SK-N-SH (cell line): ENCODE data around the gene SUPT7L. TPM values are rescaled to one million over a fixed set of nuclear protein-coding genes. Genes with fewer than 3 reads are reported as not detected.

Experiments used
- CTCF ChIA-PET: fragments of 300-600, 350-600 bp; formaldehyde crosslinking; extraction: SDS; loops from one replicate; lab custom pipeline; 2021; lab: Yijun Ruan, JAX
- POLR2A ChIA-PET: fragments of 350-600 bp; sonication (Branson Sonifier 250); formaldehyde crosslinking; extraction: SDS; loops from one replicate; lab custom pipeline; 2020; ENCODE audit warnings: antibody characterized with exemption, inconsistent platforms; lab: Yijun Ruan, JAX
- DNase-seq: peaks from one replicate; pipeline ENCODE4 v3.0.0; 2012
- H2AFZ ChIP-seq: fragments of 200-600 bp; sonication (generic); 2 replicates; pipeline ENCODE4 v1.8.1; 2016; ENCODE audit warnings: antibody characterized with exemption, mild to moderate bottlenecking, low read depth
- H3F3A ChIP-seq: fragments of 200-600 bp; sonication (generic); replicated peaks from 2 replicates; pipeline ENCODE3; 2016; ENCODE audit warnings: antibody characterized with exemption, mild to moderate bottlenecking; ENCODE audit not compliant: insufficient read depth
- H3K27ac ChIP-seq, 2 experiments: fragments of 200-500 bp in 1 of 2; fragments of 200-600 bp in 1 of 2; sonication (Bioruptor generic) in 1 of 2; sonication (generic), shearing (Covaris generic) in 1 of 2; 2 replicates each; pipeline versions ENCODE4 v1.5.1 to v1.6.1; 2014 to 2016; ENCODE audit warnings: low read depth in 2 of 2, inconsistent platforms in 1 of 2, low read length in 1 of 2, mild to moderate bottlenecking in 1 of 2, mixed read lengths in 1 of 2
- H3K27me3 ChIP-seq: fragments of 200-600 bp; sonication (generic), shearing (Covaris generic); 2 replicates; pipeline ENCODE4 v1.6.1; 2016; ENCODE audit warnings: mixed run types; ENCODE audit not compliant: insufficient read depth
- H3K36me3 ChIP-seq, 2 experiments: fragments of 200-500 bp in 1 of 2; fragments of 200-600 bp in 1 of 2; sonication (Bioruptor generic) in 1 of 2; sonication (generic) in 1 of 2; replicated peaks in 1 of 2; 2 replicates each; pipeline versions ENCODE3 to v1.5.1; 2014 to 2016; ENCODE audit warnings: low read length in 1 of 2, mild to moderate bottlenecking in 1 of 2; ENCODE audit not compliant: insufficient read depth in 2 of 2, control insufficient read depth in 1 of 2
- H3K4me1 ChIP-seq, 2 experiments: fragments of 200-500 bp in 1 of 2; fragments of 200-600 bp in 1 of 2; sonication (Bioruptor generic) in 1 of 2; sonication (generic), shearing (Covaris generic) in 1 of 2; 2 replicates each; pipeline versions ENCODE4 v1.5.1 to v1.6.1; 2014 to 2016; ENCODE audit warnings: low read depth in 1 of 2, low read length in 1 of 2, mixed run types in 1 of 2; ENCODE audit not compliant: insufficient read depth in 2 of 2, control insufficient read depth in 1 of 2
- H3K4me2 ChIP-seq: fragments of 200-600 bp; sonication (generic), shearing (Covaris generic); 2 replicates; pipeline ENCODE4 v1.6.1; 2017; ENCODE audit warnings: mixed run types
- H3K4me3 ChIP-seq, 2 experiments: fragments of 200-500 bp in 1 of 2; fragments of 200-600 bp in 1 of 2; sonication (Bioruptor generic) in 1 of 2; sonication (generic), shearing (Covaris generic) in 1 of 2; 2 replicates each; pipeline versions ENCODE4 v1.5.1 to v1.8.1; 2014 to 2016; ENCODE audit warnings: low read depth in 2 of 2, inconsistent platforms in 1 of 2, low read length in 1 of 2, mild to moderate bottlenecking in 1 of 2, mixed read lengths in 1 of 2, moderate library complexity in 1 of 2
- H3K79me2 ChIP-seq: fragments of 200-600 bp; sonication (generic); 2 replicates; pipeline ENCODE4 v1.8.1; 2017; ENCODE audit warnings: mild to moderate bottlenecking; ENCODE audit not compliant: insufficient read depth
- H3K9ac ChIP-seq: fragments of 200-600 bp; sonication (generic); 2 replicates; pipeline ENCODE4 v1.6.1; 2017; ENCODE audit warnings: mixed run types
- H3K9me2 ChIP-seq: fragments of 200-600 bp; sonication (generic); 2 replicates; pipeline ENCODE4 v1.6.1; 2017; ENCODE audit warnings: mixed run types
- H3K9me3 ChIP-seq: fragments of 200-600 bp; sonication (generic); 2 replicates; pipeline ENCODE4 v1.6.1; 2017; ENCODE audit warnings: mixed run types, mild to moderate bottlenecking, moderate library complexity
- H4K20me1 ChIP-seq: fragments of 200-600 bp; sonication (generic); 2 replicates; pipeline ENCODE4 v1.6.1; 2017; ENCODE audit warnings: mild to moderate bottlenecking, mixed run types; ENCODE audit not compliant: insufficient read depth
- CHD2 ChIP-seq: fragments of 150-350 bp; IDR thresholded peaks from 2 replicates; pipeline ENCODE4 v1.6.1; 2018; ENCODE audit warnings: low read length; ENCODE audit not compliant: partially characterized antibody
- ELF1 ChIP-seq: IDR thresholded peaks from 2 replicates; pipeline ENCODE4 v1.4.0; 2012
- EP300 ChIP-seq, 2 experiments: IDR thresholded peaks; 2 replicates each; pipeline versions ENCODE4 v1.4.0 to v1.6.1; 2012; ENCODE audit warnings: borderline replicate concordance in 1 of 2, low read depth in 1 of 2, low read length in 1 of 2
- FOXJ3 ChIP-seq: sonication (generic); formaldehyde crosslinking; IDR thresholded peaks from 2 replicates; pipeline ENCODE4 v1.5.1; 2020; ENCODE audit warnings: mild to moderate bottlenecking, missing genetic modification reagents
- JUND ChIP-seq: IDR thresholded peaks from 2 replicates; pipeline ENCODE4 v1.4.0; 2012
- MXI1 ChIP-seq: IDR thresholded peaks from 2 replicates; pipeline ENCODE4 v1.6.1; 2012; ENCODE audit warnings: mild to moderate bottlenecking, low read depth, low read length, improper control_type of control experiment
- NRF1 ChIP-seq: IDR thresholded peaks from 2 replicates; pipeline ENCODE4 v1.6.1; 2012; ENCODE audit warnings: low read depth, mild to moderate bottlenecking, low read length
- POLR2AphosphoS5 ChIP-seq: IDR thresholded peaks from 2 replicates; pipeline ENCODE4 v1.6.1; 2012; ENCODE audit warnings: low read depth, low read length
- RAD21 ChIP-seq: IDR thresholded peaks from 2 replicates; pipeline ENCODE4 v1.6.1; 2012; ENCODE audit warnings: mild to moderate bottlenecking, low read length
- RCOR1 ChIP-seq: fragments of 150-350 bp; IDR thresholded peaks from 2 replicates; pipeline ENCODE4 v1.6.1; 2017; ENCODE audit warnings: antibody characterized with exemption, low read length
- SIN3A ChIP-seq: IDR thresholded peaks from 2 replicates; pipeline ENCODE4 v1.6.1; 2012; ENCODE audit warnings: low read depth, mild to moderate bottlenecking, low read length, moderate library complexity, borderline replicate concordance
- TAF1 ChIP-seq: IDR thresholded peaks from 2 replicates; pipeline ENCODE4 v1.6.1; 2012; ENCODE audit warnings: low read depth, mild to moderate bottlenecking, low read length, moderate library complexity, borderline replicate concordance
- YY1 ChIP-seq: IDR thresholded peaks from 2 replicates; pipeline ENCODE4 v1.4.0; 2012; ENCODE audit warnings: low read depth, mild to moderate bottlenecking
- WGBS: methylation state at CpG from one replicate; pipeline ENCODE4 v1.1.6; 2017; ENCODE audit warnings: low lambda C conversion rate; 5-methylcytosine and 5-hydroxymethylcytosine counted together
- polyA plus RNA-seq, 3 experiments: library from polyadenylated mRNA; depleted of rRNA; stranded (reverse); fragments of >200 nt; gene quantifications; 2 replicates each; pipeline ENCODE4 v1.2.3, GENCODE V29; 2012
- TF ChIP-seq, protein P1 (sequence below): IDR thresholded peaks from 2 replicates; pipeline ENCODE4 v1.6.1; 2012; ENCODE audit warnings: mild to moderate bottlenecking, low read depth, low read length, moderate library complexity
- TF ChIP-seq, protein P2 (sequence below): IDR thresholded peaks from 2 replicates; pipeline ENCODE4 v1.4.0; 2012; ENCODE audit warnings: low read depth, borderline replicate concordance
- TF ChIP-seq, protein P3 (sequence below): fragments of 200-600 bp; sonication (generic); IDR thresholded peaks from 2 replicates; pipeline ENCODE4 v1.6.1; 2017; ENCODE audit warnings: antibody characterized with exemption, mild to moderate bottlenecking, moderate library complexity
- TF ChIP-seq, protein P4 (sequence below): IDR thresholded peaks from 2 replicates; pipeline ENCODE4 v1.4.0; 2012; ENCODE audit warnings: low read depth
- TF ChIP-seq, protein P5 (sequence below): IDR thresholded peaks from 2 replicates; pipeline ENCODE4; 2012
- TF ChIP-seq, protein P6 (sequence below): fragments of 150-350 bp; IDR thresholded peaks from 2 replicates; pipeline ENCODE4 v1.6.1; 2016; ENCODE audit warnings: mild to moderate bottlenecking, low read depth, low read length

Gene SUPT7L
- polyA plus RNA-seq, 1 of the 3 experiments (the other 2 are of a cell fraction) = 49.7 TPM

DNA sequence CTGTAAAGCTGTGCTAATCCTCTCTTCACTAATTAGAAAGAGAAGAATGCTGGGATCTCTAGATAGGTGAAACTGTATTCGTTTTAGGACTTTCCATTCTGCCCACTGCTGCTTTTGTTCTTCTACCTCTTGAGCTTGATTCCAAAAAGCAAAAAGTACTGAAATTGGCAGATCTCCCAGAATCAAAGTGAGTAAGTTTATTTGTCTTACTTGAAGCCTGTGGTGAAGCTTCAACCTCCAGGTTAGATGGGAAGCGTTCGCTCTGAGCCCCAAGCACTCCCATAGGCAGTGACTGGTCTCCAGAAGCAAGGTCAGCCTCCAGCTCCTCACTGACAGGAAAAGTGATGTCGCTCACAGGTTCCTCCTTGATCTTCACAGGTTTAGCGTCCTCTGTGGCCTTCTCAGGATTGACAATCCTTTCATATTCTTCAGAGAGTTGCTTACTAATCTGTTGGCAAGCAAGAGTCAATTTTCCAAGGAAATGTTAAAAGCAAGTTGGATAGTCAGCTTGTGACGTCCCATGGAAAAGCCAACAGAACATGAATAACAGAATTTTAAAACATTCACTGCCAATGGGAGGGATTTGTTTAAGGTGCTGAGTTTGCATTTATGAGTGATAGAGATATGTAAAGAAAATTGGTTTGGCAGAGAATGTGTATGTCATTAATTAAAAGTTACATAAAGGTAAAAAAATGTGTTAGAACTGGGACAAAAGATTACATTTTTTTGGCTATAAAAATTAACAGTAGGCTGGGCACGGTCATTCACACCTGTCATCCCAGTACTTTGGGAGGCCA lies 8.1 kb downstream of the SUPT7L start:
- H3K9me2 ChIP-seq = no peaks in the 10 kb centered on the region
- TF ChIP-seq YY1 (no peak), NRF1 (no peak), FOXJ3 (CRISPR knock-in tag) (no peak), JUND (no peak), SIN3A (no peak), MXI1 (no peak), CHD2 (no peak), EP300 (IDR thresholded peaks at IDR 0.05; ENCODE audit: borderline replicate concordance in 1 of 2, low read depth in 1 of 2, low read length in 1 of 2) (no peak), TAF1 (no peak), RCOR1 (no peak), POLR2AphosphoS5 (no peak), ELF1 (no peak), RAD21 (no peak)
- TF ChIP-seq, protein P1, sequence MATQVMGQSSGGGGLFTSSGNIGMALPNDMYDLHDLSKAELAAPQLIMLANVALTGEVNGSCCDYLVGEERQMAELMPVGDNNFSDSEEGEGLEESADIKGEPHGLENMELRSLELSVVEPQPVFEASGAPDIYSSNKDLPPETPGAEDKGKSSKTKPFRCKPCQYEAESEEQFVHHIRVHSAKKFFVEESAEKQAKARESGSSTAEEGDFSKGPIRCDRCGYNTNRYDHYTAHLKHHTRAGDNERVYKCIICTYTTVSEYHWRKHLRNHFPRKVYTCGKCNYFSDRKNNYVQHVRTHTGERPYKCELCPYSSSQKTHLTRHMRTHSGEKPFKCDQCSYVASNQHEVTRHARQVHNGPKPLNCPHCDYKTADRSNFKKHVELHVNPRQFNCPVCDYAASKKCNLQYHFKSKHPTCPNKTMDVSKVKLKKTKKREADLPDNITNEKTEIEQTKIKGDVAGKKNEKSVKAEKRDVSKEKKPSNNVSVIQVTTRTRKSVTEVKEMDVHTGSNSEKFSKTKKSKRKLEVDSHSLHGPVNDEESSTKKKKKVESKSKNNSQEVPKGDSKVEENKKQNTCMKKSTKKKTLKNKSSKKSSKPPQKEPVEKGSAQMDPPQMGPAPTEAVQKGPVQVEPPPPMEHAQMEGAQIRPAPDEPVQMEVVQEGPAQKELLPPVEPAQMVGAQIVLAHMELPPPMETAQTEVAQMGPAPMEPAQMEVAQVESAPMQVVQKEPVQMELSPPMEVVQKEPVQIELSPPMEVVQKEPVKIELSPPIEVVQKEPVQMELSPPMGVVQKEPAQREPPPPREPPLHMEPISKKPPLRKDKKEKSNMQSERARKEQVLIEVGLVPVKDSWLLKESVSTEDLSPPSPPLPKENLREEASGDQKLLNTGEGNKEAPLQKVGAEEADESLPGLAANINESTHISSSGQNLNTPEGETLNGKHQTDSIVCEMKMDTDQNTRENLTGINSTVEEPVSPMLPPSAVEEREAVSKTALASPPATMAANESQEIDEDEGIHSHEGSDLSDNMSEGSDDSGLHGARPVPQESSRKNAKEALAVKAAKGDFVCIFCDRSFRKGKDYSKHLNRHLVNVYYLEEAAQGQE = no peak
- TF ChIP-seq, protein P2, sequence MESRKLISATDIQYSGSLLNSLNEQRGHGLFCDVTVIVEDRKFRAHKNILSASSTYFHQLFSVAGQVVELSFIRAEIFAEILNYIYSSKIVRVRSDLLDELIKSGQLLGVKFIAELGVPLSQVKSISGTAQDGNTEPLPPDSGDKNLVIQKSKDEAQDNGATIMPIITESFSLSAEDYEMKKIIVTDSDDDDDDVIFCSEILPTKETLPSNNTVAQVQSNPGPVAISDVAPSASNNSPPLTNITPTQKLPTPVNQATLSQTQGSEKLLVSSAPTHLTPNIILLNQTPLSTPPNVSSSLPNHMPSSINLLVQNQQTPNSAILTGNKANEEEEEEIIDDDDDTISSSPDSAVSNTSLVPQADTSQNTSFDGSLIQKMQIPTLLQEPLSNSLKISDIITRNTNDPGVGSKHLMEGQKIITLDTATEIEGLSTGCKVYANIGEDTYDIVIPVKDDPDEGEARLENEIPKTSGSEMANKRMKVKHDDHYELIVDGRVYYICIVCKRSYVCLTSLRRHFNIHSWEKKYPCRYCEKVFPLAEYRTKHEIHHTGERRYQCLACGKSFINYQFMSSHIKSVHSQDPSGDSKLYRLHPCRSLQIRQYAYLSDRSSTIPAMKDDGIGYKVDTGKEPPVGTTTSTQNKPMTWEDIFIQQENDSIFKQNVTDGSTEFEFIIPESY = no peak
- TF ChIP-seq, protein P3, sequence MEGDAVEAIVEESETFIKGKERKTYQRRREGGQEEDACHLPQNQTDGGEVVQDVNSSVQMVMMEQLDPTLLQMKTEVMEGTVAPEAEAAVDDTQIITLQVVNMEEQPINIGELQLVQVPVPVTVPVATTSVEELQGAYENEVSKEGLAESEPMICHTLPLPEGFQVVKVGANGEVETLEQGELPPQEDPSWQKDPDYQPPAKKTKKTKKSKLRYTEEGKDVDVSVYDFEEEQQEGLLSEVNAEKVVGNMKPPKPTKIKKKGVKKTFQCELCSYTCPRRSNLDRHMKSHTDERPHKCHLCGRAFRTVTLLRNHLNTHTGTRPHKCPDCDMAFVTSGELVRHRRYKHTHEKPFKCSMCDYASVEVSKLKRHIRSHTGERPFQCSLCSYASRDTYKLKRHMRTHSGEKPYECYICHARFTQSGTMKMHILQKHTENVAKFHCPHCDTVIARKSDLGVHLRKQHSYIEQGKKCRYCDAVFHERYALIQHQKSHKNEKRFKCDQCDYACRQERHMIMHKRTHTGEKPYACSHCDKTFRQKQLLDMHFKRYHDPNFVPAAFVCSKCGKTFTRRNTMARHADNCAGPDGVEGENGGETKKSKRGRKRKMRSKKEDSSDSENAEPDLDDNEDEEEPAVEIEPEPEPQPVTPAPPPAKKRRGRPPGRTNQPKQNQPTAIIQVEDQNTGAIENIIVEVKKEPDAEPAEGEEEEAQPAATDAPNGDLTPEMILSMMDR = no peak
- TF ChIP-seq, protein P4, sequence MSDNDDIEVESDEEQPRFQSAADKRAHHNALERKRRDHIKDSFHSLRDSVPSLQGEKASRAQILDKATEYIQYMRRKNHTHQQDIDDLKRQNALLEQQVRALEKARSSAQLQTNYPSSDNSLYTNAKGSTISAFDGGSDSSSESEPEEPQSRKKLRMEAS = no peak
- TF ChIP-seq, protein P5, sequence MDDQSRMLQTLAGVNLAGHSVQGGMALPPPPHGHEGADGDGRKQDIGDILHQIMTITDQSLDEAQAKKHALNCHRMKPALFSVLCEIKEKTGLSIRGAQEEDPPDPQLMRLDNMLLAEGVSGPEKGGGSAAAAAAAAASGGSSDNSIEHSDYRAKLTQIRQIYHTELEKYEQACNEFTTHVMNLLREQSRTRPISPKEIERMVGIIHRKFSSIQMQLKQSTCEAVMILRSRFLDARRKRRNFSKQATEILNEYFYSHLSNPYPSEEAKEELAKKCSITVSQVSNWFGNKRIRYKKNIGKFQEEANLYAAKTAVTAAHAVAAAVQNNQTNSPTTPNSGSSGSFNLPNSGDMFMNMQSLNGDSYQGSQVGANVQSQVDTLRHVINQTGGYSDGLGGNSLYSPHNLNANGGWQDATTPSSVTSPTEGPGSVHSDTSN = no peak
- TF ChIP-seq, protein P6, sequence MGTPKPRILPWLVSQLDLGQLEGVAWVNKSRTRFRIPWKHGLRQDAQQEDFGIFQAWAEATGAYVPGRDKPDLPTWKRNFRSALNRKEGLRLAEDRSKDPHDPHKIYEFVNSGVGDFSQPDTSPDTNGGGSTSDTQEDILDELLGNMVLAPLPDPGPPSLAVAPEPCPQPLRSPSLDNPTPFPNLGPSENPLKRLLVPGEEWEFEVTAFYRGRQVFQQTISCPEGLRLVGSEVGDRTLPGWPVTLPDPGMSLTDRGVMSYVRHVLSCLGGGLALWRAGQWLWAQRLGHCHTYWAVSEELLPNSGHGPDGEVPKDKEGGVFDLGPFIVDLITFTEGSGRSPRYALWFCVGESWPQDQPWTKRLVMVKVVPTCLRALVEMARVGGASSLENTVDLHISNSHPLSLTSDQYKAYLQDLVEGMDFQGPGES = no peak
- no peak overlapping the region for H2AFZ ChIP-seq
- no peak overlapping the region for H3K9ac ChIP-seq
- peaks cover 86 to 90% of the 10 kb centered on the region in 2 experiments for H3K36me3 ChIP-seq
- 95% methylated on average over 7 of the region's 7 CpGs for WGBS
- no peaks in the 10 kb centered on the region for H4K20me1 ChIP-seq
- ChIA-PET CTCF (interaction anchor here (1.3 to 8.4 kb wide), 2 partner anchors 9 to 28 kb away, joined by 4 to 77 read pairs; no protein-coding TSS in a partner anchor), POLR2A (interaction anchor here (0.7 kb wide), 1 partner anchor 110 kb away, joined by 4 read pairs; no protein-coding TSS in a partner anchor)
- no peaks in the 10 kb centered on the region for H3K27me3 ChIP-seq
- H3K9me3 ChIP-seq = no peaks in the 10 kb centered on the region
- peaks cover 23% of the 10 kb centered on the region; the same call in 1 of the 2 replicates for H3K79me2 ChIP-seq
- no peak overlapping the region for H3K4me2 ChIP-seq
- no peaks in the 10 kb centered on the region for H3K4me1 ChIP-seq
- no peak overlapping the region for H3K27ac ChIP-seq
- peaks cover 36% of the 10 kb centered on the region for H3F3A ChIP-seq
- no peak for DNase-seq
- H3K4me3 ChIP-seq = no peak overlapping the region
